Lung (tissue), 12 donors: ENCODE results near the gene ZBTB4. TPM values are rescaled to one million over a fixed set of nuclear protein-coding genes. Genes with fewer than 3 reads are reported as not detected.

Source experiments
- ATAC-seq: fragments of 200-7000 bp; cut with Tn5 transposase; one replicate; pipeline ENCODE4 v1.9.1; 2020; ENCODE audit warnings: moderate number of reproducible peaks; ENCODE audit not compliant: insufficient read depth, low FRiP score
- DNase-seq, 3 donors: peaks; one replicate each; pipeline ENCODE4 v3.0.0-alpha.2; 2013 to 2017
- H3K27ac ChIP-seq, 2 donors: one replicate each; pipeline ENCODE4 v1.5.1; 2013; ENCODE audit warnings: mild to moderate bottlenecking in 2 of 2, moderate library complexity in 2 of 2, control low read depth in 1 of 2, inconsistent platforms in 1 of 2, low read depth in 1 of 2, low read length in 1 of 2
- H3K27me3 ChIP-seq, 3 donors: one replicate each; pipeline ENCODE4 v1.5.1; 2013; ENCODE audit warnings: low read length in 2 of 3; ENCODE audit not compliant: control insufficient read depth in 3 of 3, insufficient read depth in 3 of 3
- H3K36me3 ChIP-seq, 4 donors: one replicate each; pipeline ENCODE4 v1.5.1; 2013; ENCODE audit warnings: low read length in 4 of 4, mild to moderate bottlenecking in 1 of 4, moderate library complexity in 1 of 4; ENCODE audit not compliant: control insufficient read depth in 4 of 4, insufficient read depth in 4 of 4
- H3K4me1 ChIP-seq, 5 donors: one replicate each; pipeline ENCODE4 v1.5.1; 2013; ENCODE audit warnings: low read length in 5 of 5, mild to moderate bottlenecking in 2 of 5, moderate library complexity in 1 of 5; ENCODE audit not compliant: control insufficient read depth in 5 of 5, insufficient read depth in 5 of 5
- H3K4me3 ChIP-seq: one replicate; pipeline ENCODE4 v1.5.1; 2013; ENCODE audit warnings: mild to moderate bottlenecking, control low read depth, moderate library complexity
- H3K9ac ChIP-seq, 2 donors: one replicate each; pipeline ENCODE4 v1.5.1; 2013; ENCODE audit warnings: low read length in 2 of 2, control low read depth in 1 of 2; ENCODE audit not compliant: insufficient read depth in 1 of 2
- H3K9me3 ChIP-seq, 4 donors: one replicate each; pipeline ENCODE4 v1.5.1; 2013; ENCODE audit warnings: low read length in 3 of 4, mild to moderate bottlenecking in 1 of 4, moderate library complexity in 1 of 4; ENCODE audit not compliant: control insufficient read depth in 4 of 4, insufficient read depth in 3 of 4
- CTCF ChIP-seq: IDR thresholded peaks from 2 replicates; pipeline ENCODE4 v1.5.1; 2012; ENCODE audit warnings: mild to moderate bottlenecking; ENCODE audit errors: control extremely low read depth, extremely low read depth
- WGBS, 2 donors: extraction: QIAGEN DNeasy Blood & Tissue Kit; methylation state at CpG; one replicate each; pipeline ENCODE4 v1.1.7; 2013; 5-methylcytosine and 5-hydroxymethylcytosine counted together
- polyA plus RNA-seq, 2 donors: library from polyadenylated mRNA; stranded (reverse); fragments of 200-250 nt; gene quantifications; one replicate each; pipeline ENCODE4 v1.2.1, GENCODE V29; 2013
- total RNA-seq, 2 donors: library from RNA; depleted of rRNA in 1 of 2; stranded (reverse); fragments of >200 nt in 1 of 2; gene quantifications; one replicate each; pipeline ENCODE4 v1.2.1, GENCODE V29; 2014 to 2021
- donor health status: control.
- donor health status: control.
- donor health status: Bipolar disorder and iron deficiency.
- donor health status: healthy.
- donor health status: DM: yes; HTN: yes; CAD: no.

ZBTB4 gene
- total and polyA plus RNA-seq, 4 donors = 20.1 to 56.4 (median 33.5) TPM

- DNase-seq (no peak), ATAC-seq (no peak)
- 41 to 56% methylated on average over 11 of the region's 11 CpGs for WGBS, 2 donors
- no peaks in the 10 kb centered on the region for H3K36me3 ChIP-seq
- no peak overlapping the region for H3K27ac ChIP-seq
- no peak overlapping the region for H3K9ac ChIP-seq
- no peak for TF ChIP-seq CTCF
- H3K9me3 ChIP-seq = no peaks in the 10 kb centered on the region
- peaks cover 0 to 52% (median 37%) of the 10 kb centered on the region in 3 donors for H3K27me3 ChIP-seq
- no peak overlapping the region for H3K4me3 ChIP-seq
- peaks cover 0 to 36% (median 16%) of the 10 kb centered on the region in 5 donors for H3K4me1 ChIP-seq
Observed at GRCh38 chr17:7438656-7439460, 40.6 kb downstream of the ZBTB4 start.

- ATAC-seq = no peak
- Histone ChIP-seq H3K4me1 (peaks cover 0 to 36% (median 16%) of the 10 kb centered on the region in 5 donors), H3K36me3 (no peaks in the 10 kb centered on the region), H3K27ac (no peak overlapping the region), H3K9ac (no peak overlapping the region), H3K9me3 (no peaks in the 10 kb centered on the region), H3K4me3 (no peak overlapping the region), H3K27me3 (peaks cover 0 to 54% (median 37%) of the 10 kb centered on the region in 3 donors)
- TF ChIP-seq CTCF = no peak
- DNase-seq = peak; percentile 36 to 57 (median 53)
- 7 to 16% methylated on average over 47 to 48 of the region's 48 CpGs for WGBS, 2 donors
Observed at GRCh38 chr17:7437950-7438614, 41.3 kb downstream of the ZBTB4 start.

DNA sequence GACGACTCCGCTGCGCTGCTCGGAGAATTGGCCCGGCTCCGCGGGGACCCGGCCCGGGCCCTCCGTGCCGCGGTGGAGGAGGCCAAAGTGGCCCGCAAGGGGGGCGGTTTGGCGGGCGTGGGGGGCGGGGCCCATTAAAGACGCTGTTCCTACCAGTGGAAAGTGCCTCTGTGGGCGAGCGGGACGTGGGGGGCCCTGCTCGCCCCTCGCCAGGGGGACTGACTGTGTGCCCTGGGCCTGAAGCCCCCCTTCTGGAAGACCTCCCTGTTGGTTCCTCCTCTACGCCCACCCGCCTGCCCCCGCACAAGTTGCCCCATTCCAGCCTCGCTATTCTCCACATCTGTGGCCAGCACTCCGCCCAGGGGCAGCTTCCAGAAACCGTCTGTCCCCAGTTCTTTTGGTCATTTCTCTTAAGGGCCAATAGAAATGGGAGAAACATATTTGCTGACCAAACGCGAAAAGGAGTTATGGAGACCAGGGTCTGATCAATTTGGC is 42.0 kb downstream of the ZBTB4 start:
- peak overlapping the region in 1 of 2 donors; percentile 62 for H3K27ac ChIP-seq
- no peaks in the 10 kb centered on the region for H3K36me3 ChIP-seq
- no peak overlapping the region for H3K4me3 ChIP-seq
- no peaks in the 10 kb centered on the region for H3K9me3 ChIP-seq
- H3K9ac ChIP-seq = no peak overlapping the region
- ATAC-seq (no peak), DNase-seq (no peak)
- peaks cover 0 to 54% (median 37%) of the 10 kb centered on the region in 3 donors for H3K27me3 ChIP-seq
- TF ChIP-seq CTCF = no peak
- H3K4me1 ChIP-seq = peaks cover 0 to 36% (median 16%) of the 10 kb centered on the region in 5 donors
- 30 to 35% methylated on average over 28 to 31 of the region's 31 CpGs for WGBS, 2 donors
